ENCODE data around the gene TM9SF4.

TM9SF4 gene

DNA sequence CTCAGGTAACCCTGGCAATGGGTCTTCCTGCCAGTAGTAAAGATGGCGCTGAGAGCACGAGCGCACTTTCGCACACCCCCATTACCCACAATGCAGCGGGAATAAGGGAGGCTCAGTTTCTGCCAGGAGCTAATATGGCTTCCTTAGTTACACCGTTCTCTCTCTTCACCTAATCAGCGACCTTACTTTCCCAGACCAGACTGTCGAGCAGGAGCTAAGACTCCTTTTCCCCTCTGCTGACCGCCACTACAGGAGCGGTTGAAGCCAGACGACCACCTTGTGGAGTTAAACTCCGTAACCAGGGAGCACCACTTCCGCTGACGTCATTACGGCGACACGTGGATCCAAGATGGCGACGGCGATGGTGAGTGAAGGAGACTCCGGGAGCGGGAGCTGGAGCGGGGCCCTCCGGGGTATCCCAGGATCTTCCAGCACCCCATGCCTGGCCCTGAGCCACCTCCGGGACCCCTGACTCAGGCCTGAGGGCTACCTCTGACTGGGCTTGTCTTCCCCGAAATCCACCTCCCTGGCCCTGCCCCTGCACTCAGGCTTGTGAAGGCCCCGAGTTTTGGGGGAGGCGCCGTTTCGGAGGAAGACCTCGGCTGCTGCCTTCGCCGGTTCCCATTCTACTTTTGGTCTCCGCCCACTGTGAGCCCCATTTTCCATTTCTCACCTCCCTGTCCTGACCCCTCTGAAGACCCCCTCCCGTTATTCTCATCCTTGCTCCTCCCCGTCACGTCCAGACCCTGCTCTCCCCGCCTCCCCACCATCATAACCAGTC lies at the start of gene TM9SF4 (continued):
- TF ChIP-seq, protein P1, sequence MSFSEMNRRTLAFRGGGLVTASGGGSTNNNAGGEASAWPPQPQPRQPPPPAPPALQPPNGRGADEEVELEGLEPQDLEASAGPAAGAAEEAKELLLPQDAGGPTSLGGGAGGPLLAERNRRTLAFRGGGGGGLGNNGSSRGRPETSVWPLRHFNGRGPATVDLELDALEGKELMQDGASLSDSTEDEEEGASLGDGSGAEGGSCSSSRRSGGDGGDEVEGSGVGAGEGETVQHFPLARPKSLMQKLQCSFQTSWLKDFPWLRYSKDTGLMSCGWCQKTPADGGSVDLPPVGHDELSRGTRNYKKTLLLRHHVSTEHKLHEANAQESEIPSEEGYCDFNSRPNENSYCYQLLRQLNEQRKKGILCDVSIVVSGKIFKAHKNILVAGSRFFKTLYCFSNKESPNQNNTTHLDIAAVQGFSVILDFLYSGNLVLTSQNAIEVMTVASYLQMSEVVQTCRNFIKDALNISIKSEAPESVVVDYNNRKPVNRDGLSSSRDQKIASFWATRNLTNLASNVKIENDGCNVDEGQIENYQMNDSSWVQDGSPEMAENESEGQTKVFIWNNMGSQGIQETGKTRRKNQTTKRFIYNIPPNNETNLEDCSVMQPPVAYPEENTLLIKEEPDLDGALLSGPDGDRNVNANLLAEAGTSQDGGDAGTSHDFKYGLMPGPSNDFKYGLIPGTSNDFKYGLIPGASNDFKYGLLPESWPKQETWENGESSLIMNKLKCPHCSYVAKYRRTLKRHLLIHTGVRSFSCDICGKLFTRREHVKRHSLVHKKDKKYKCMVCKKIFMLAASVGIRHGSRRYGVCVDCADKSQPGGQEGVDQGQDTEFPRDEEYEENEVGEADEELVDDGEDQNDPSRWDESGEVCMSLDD (tag by site-specific recombination; IDR thresholded peaks at IDR 0.05), result peak; percentile 62

DNA sequence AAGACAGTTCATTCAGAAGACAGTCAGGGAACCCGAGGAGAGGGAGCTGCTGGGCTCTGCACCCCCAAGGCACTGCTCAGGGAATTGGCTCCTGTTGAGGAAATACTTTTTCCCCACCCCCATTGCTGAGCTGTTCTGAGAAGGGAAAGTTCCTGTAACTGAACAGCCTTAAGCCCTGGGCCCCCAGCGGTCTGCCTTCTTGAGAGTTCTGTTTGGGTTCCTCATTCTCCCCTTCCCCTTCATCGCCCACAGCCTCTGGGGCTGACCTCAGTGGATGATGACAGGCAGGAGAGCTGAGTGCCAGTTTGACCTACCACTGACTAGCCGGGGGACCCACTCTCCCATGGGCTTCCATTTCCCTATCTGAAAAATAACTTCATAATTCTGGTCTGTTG lies 46.7 kb upstream of the TM9SF4 start:
- Histone ChIP-seq H3K36me3 (ENCODE audit: control insufficient read depth in 2 of 2, insufficient read depth in 1 of 2, low read length in 2 of 2) (no peaks in the 10 kb centered on the region), H3K4me3 (ENCODE audit: low read depth, low read length) (no peak overlapping the region), H3K27ac (ENCODE audit: extremely low read depth, low read depth, low read length) (no peak overlapping the region), H3K9me3 (ENCODE audit: control insufficient read depth, insufficient read depth, low read depth, low read length) (no peaks in the 10 kb centered on the region), H3K4me1 (ENCODE audit: control insufficient read depth, insufficient read depth, low read length) (no peaks in the 10 kb centered on the region)
- ChIA-PET CTCF (interaction anchor here (0.6 to 1.5 kb wide), 2 partner anchors 240 to 675 kb away, joined by 3 to 4 read pairs; no protein-coding TSS in a partner anchor), POLR2A (no interaction called here)
- no peak for TF ChIP-seq ZNF266 (tag by site-specific recombination; IDR thresholded peaks at IDR 0.05; ENCODE audit: low read depth)
- no peak for TF ChIP-seq ZNF16 (tag by site-specific recombination; IDR thresholded peaks at IDR 0.05; ENCODE audit: low read depth)
- TF ChIP-seq ZNF571 (tag by site-specific recombination; IDR thresholded peaks at IDR 0.05), result no peak
- TF ChIP-seq ZNF24 (tag by site-specific recombination; IDR thresholded peaks at IDR 0.05), result no peak
- TF ChIP-seq ZNF585B (tag by site-specific recombination; IDR thresholded peaks at IDR 0.05), result no peak
- no peak for TF ChIP-seq ZBTB1 (tag by site-specific recombination; IDR thresholded peaks at IDR 0.05)
- TF ChIP-seq ZNF501 (tag by site-specific recombination; IDR thresholded peaks at IDR 0.05), result no peak
- no peak for TF ChIP-seq WT1 (tag by site-specific recombination; IDR thresholded peaks at IDR 0.05)
- TF ChIP-seq, protein P2, sequence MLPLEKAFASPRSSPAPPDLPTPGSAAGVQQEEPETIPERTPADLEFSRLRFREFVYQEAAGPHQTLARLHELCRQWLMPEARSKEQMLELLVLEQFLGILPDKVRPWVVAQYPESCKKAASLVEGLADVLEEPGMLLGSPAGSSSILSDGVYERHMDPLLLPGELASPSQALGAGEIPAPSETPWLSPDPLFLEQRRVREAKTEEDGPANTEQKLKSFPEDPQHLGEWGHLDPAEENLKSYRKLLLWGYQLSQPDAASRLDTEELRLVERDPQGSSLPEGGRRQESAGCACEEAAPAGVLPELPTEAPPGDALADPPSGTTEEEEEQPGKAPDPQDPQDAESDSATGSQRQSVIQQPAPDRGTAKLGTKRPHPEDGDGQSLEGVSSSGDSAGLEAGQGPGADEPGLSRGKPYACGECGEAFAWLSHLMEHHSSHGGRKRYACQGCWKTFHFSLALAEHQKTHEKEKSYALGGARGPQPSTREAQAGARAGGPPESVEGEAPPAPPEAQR (tag by site-specific recombination; IDR thresholded peaks at IDR 0.05), result no peak

DNA sequence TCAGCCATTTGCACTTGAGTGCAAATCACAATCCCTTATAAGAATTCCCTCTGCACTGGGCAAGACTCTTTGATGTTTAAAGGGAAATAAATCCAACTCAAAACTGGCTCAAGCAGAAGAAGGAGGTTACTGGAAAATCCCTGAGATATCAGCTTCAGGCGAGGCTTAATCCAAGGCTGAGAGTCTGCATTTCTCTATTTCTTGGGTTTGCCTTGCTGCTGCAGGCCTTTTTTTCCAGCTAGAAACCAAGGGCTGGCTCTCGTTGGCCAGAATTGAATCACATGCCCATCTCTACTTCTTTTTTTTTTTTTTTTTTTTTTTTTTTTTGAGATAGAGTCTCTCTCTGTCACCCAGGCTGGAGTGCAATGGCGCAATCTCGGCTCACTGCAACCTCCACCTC lies 45.8 kb upstream of the TM9SF4 start:
- no peak for TF ChIP-seq ZNF701 (tag by site-specific recombination; IDR thresholded peaks at IDR 0.05)
- TF ChIP-seq ZNF501 (tag by site-specific recombination; IDR thresholded peaks at IDR 0.05), result no peak
- no peak for TF ChIP-seq ZNF133 (tag by site-specific recombination; IDR thresholded peaks at IDR 0.05)
- no peak for TF ChIP-seq ZNF426 (tag by site-specific recombination; IDR thresholded peaks at IDR 0.05)
- H3K27ac ChIP-seq (ENCODE audit: extremely low read depth, low read depth, low read length), result no peak overlapping the region
- no peak overlapping the region for H3K4me3 ChIP-seq (ENCODE audit: low read depth, low read length)
- H3K4me1 ChIP-seq (ENCODE audit: control insufficient read depth, insufficient read depth, low read length), result no peaks in the 10 kb centered on the region
- no peaks in the 10 kb centered on the region for H3K36me3 ChIP-seq (ENCODE audit: control insufficient read depth in 2 of 2, insufficient read depth in 1 of 2, low read length in 2 of 2)
- no peaks in the 10 kb centered on the region for H3K9me3 ChIP-seq (ENCODE audit: control insufficient read depth, insufficient read depth, low read depth, low read length)
- ChIA-PET POLR2A (no interaction called here), CTCF (interaction anchor here (1.5 kb wide), 1 partner anchor 241 kb away, joined by 4 read pairs; no protein-coding TSS in a partner anchor)

DNA sequence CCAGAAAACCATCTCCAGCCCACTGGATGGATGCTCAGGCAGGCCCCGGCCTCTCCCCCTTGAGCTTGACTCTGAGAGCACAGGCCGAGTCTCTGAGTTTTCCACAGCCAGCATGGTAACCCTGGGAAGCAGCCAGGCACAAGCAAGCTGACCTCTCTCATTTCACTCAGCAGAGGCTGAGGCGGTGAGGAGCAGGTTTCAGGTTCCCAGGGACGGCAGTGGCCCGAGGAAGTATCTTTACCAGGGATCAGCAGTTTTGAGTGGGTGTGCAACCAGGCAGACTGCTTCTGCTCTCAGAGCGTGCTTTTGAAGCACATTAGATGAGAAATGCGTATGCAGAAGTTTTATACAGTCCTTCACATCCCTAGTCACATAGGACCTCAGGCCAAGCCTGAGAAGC lies 44.8 kb upstream of the TM9SF4 start:
- ChIA-PET CTCF (no interaction called here), POLR2A (no interaction called here)
- H3K36me3 ChIP-seq (ENCODE audit: control insufficient read depth in 2 of 2, insufficient read depth in 1 of 2, low read length in 2 of 2), result no peaks in the 10 kb centered on the region
- H3K4me3 ChIP-seq (ENCODE audit: low read depth, low read length), result no peak overlapping the region
- H3K27ac ChIP-seq (ENCODE audit: extremely low read depth, low read depth, low read length), result no peak overlapping the region
- no peaks in the 10 kb centered on the region for H3K9me3 ChIP-seq (ENCODE audit: control insufficient read depth, insufficient read depth, low read depth, low read length)
- H3K4me1 ChIP-seq (ENCODE audit: control insufficient read depth, insufficient read depth, low read length), result no peaks in the 10 kb centered on the region
- no peak for TF ChIP-seq KLF8 (tag by site-specific recombination; IDR thresholded peaks at IDR 0.05)
- TF ChIP-seq REPIN1 (tag by site-specific recombination; IDR thresholded peaks at IDR 0.05; ENCODE audit: low read depth), result no peak
- no peak for TF ChIP-seq KLF9 (tag by site-specific recombination; IDR thresholded peaks at IDR 0.05; ENCODE audit: low read depth)
- no peak for TF ChIP-seq ZNF157 (tag by site-specific recombination; IDR thresholded peaks at IDR 0.05)
- TF ChIP-seq, protein P3, sequence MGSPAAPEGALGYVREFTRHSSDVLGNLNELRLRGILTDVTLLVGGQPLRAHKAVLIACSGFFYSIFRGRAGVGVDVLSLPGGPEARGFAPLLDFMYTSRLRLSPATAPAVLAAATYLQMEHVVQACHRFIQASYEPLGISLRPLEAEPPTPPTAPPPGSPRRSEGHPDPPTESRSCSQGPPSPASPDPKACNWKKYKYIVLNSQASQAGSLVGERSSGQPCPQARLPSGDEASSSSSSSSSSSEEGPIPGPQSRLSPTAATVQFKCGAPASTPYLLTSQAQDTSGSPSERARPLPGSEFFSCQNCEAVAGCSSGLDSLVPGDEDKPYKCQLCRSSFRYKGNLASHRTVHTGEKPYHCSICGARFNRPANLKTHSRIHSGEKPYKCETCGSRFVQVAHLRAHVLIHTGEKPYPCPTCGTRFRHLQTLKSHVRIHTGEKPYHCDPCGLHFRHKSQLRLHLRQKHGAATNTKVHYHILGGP (tag by site-specific recombination; IDR thresholded peaks at IDR 0.05), result no peak
- no peak for TF ChIP-seq ZNF48 (tag by site-specific recombination; IDR thresholded peaks at IDR 0.05)
- TF ChIP-seq ZXDB (tag by site-specific recombination; IDR thresholded peaks at IDR 0.05), result no peak
- TF ChIP-seq, protein P4, sequence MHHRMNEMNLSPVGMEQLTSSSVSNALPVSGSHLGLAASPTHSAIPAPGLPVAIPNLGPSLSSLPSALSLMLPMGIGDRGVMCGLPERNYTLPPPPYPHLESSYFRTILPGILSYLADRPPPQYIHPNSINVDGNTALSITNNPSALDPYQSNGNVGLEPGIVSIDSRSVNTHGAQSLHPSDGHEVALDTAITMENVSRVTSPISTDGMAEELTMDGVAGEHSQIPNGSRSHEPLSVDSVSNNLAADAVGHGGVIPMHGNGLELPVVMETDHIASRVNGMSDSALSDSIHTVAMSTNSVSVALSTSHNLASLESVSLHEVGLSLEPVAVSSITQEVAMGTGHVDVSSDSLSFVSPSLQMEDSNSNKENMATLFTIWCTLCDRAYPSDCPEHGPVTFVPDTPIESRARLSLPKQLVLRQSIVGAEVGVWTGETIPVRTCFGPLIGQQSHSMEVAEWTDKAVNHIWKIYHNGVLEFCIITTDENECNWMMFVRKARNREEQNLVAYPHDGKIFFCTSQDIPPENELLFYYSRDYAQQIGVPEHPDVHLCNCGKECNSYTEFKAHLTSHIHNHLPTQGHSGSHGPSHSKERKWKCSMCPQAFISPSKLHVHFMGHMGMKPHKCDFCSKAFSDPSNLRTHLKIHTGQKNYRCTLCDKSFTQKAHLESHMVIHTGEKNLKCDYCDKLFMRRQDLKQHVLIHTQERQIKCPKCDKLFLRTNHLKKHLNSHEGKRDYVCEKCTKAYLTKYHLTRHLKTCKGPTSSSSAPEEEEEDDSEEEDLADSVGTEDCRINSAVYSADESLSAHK (tag by site-specific recombination; IDR thresholded peaks at IDR 0.05), result no peak
- TF ChIP-seq ZNF23 (tag by site-specific recombination; IDR thresholded peaks at IDR 0.05; ENCODE audit: borderline replicate concordance), result no peak
- no peak for TF ChIP-seq ZBTB21 (tag by site-specific recombination; IDR thresholded peaks at IDR 0.05)
